ENCODE data around the gene EVPL. TPM values are rescaled to one million over a fixed set of nuclear protein-coding genes. Genes with fewer than 3 reads are reported as not detected.
"Not testable (repeated sequence)": the region's sequence is repeated elsewhere in the genome, so short reads cannot be mapped to it uniquely, and the experiment has no call there.

The EVPL gene
- total RNA-seq, 1 donor from 2014 or later, result not detected

GRCh38 chr17:75998327-75998795 lies 28.7 kb downstream of the EVPL start:
- DNase-seq (ENCODE audit: low read depth, low spot score), result no peak

- no peak for DNase-seq (ENCODE audit: low read depth, low spot score)
Measured at GRCh38 chr17:75996665-75997590, 30.2 kb downstream of the EVPL start.

DNA sequence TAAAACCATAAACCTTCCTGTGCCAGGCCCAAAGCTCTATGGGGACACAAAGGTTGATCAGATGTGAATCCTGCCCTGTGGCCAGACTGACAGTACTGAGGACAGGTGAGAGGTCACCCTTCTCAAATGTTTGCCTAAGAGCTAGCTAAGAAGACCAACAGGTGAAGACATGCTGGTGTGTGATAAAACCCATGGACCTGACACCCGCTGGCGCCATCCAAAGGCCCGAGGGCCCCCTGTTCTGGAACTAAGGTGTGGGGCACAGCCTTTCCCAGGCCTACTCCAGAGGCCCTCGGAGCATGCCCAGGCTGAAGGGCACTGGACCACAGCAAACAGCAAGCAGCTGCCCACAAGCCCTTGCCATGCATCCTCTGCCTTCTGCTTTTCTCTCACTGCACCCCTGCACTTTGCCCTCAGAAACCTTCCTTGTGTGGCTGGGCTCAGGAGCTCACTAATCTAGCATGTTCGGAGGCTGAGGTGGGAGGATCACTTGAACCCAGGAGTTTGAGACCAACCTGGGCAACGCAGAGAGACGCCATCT lies 31.7 kb downstream of the EVPL start:
- DNase-seq (ENCODE audit: low read depth, low spot score), result no peak

- no peak for DNase-seq (ENCODE audit: low read depth, low spot score)
Measured at GRCh38 chr17:75994802-75995370, 32.2 kb downstream of the EVPL start.

DNA sequence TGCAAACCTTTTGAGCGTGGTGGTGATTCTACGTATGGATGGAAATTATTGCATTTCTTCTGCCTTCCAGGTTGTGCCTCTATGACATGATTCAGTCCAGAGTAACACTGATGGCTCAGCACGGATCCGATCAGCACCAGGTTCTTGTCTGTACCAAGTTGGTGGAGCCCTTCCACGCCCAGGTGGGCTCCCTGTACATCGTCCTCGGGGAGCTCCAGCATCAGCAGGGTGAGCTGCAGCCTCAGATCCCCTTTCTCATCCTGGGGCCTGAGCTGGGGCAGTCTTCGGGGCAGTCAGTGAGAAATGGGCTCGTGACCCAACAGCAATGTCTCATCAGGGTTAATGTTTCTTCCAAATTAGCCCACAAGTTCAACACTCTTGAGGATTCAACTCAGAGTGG lies 35.7 kb downstream of the EVPL start:
- DNase-seq (ENCODE audit: low read depth, low spot score), result no peak

DNA sequence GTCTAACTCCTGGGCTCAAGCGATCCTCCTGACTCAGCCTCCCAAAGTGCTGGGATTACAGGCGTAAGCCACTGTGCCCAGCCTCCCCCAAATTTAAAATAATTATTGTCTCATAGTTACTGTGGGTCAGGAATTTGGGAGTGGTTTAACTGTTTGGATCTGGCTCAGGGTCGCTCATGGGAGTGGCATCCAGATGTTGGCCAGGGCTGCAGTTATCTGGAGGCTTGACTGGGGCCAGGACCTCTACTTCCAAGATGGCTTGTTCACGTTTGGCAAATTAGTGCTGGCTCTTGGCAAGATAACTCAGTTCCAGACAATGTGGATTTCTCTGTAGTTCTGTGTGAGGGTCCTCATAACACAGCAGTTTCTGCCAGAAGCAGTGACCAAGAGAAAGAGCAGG lies 40.1 kb downstream of the EVPL start:
- no peak for DNase-seq (ENCODE audit: low read depth, low spot score)

- no peak for DNase-seq (ENCODE audit: low read depth, low spot score)
Measured at GRCh38 chr17:75985986-75986385, 41.1 kb downstream of the EVPL start.

GRCh38 chr17:75983501-75984181 lies 43.5 kb downstream of the EVPL start:
- DNase-seq (ENCODE audit: low read depth, low spot score), result no peak

- no peak for DNase-seq (ENCODE audit: low read depth, low spot score)
Measured at GRCh38 chr17:75981019-75981615, 46.0 kb downstream of the EVPL start.

- DNase-seq (ENCODE audit: low read depth, low spot score), result no peak
Measured at GRCh38 chr17:75980188-75981018, 46.7 kb downstream of the EVPL start.

DNA sequence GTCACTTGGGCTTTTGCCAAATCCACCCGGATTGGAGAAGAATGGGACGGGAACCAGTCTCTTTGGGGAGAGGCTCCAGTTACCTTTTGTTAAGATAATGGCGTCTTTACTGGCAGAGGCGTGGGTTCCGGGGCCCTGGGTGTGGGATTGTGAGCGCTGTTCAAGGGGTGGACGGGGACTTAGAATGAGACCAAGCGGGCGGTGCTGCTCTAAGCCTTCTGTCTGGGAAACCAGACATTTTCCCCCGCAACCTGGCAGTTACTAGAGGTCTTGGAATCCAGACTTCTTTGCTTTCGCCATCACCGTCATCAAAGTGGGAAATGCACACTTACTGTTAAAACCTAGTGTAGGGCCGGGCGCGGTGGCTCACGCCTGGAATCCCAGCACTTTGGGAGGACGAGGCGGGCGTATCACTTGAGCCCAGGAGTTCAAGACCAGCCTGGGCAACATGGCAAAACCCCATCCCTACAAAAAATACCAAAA lies 47.4 kb downstream of the EVPL start:
- no peak for DNase-seq (ENCODE audit: low read depth, low spot score)

- peak; percentile 90 for DNase-seq (ENCODE audit: low read depth, low spot score)
Measured at GRCh38 chr17:75978938-75979704, 48.0 kb downstream of the EVPL start, which contains the start of the genes ACOX1 and TEN1. Gene ACOX1 (minus strand): TSS chr17:75979166. CDS start chr17:75979073, 93 bp downstream. Gene TEN1 (plus strand): TSS chr17:75979240. CDS start chr17:75986193, 6,953 bp downstream.

GRCh38 chr17:75976175-75976848 lies 50.8 kb downstream of the EVPL start:
- no peak for DNase-seq (ENCODE audit: low read depth, low spot score)

DNA sequence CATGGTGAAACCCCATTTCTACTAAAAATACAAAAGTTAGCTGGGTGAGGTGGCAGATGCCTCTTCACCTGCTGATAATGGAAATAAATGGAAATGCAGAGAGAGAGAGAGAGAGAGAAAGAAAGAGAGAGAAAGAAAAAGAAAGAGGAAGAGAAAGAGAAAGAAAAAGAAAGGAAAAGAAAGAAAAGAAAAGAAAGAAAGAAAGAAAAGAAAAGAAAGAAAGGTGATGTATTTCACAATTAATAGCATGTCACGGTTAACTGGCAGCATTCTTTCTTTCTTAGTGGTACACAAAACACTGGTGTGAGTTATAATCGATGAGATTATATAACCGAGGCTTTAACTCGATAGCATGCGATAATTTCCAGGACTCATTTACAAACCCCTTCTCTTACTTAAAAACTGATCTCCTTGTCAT lies 51.3 kb downstream of the EVPL start:
- DNase-seq (ENCODE audit: low read depth, low spot score), result no peak

DNA sequence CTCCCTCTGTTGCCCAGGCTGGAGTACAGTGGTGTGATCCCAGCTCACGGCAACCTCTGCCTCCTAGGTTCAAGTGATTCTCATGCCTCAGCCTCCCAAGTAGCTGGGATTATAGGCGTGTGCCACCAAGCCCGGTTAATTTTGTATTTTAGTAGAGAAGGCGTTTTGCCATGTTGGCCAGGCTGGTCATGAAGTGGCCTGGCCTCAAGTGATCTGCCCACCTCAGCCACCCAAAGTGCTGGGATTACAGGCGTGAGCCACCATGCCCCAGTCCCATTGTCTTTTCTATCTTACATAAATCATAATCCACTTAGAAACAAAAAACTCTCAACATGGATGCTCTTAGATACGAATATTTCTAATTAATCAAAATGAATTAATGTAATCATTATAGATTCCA lies 51.9 kb downstream of the EVPL start:
- not testable (repeated sequence) for DNase-seq (ENCODE audit: low read depth, low spot score)

GRCh38 chr17:75970626-75971025 lies 56.5 kb downstream of the EVPL start:
- DNase-seq (ENCODE audit: low read depth, low spot score), result no peak

DNA sequence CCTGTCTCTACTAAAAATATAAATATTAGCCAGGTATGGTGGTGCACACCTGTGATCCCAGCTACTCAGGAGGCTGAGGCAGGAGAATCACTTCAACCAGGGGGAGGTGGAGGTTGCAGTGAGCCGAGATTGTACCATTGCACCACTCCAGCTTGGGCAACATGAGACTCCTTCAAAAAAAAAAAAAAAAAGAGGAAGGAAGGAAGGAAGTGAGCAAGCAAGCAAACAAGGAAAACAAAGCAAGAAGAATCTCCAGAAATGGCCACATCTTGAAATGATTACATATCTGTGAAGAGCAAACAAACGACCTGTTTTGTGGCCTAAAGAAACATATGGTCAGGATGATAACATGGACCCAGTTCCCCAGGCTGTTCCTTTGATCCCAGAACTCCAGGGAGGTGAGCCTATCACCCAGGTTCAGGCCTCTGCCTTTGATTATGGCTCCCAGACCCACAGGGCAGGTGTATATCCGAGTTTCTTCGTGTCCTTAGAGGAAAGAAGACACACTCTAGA lies 57.0 kb downstream of the EVPL start:
- DNase-seq (ENCODE audit: low read depth, low spot score), result peak; percentile 30

GRCh38 chr17:75969044-75969443 lies 58.1 kb downstream of the EVPL start:
- DNase-seq (ENCODE audit: low read depth, low spot score), result not testable (repeated sequence)

DNA sequence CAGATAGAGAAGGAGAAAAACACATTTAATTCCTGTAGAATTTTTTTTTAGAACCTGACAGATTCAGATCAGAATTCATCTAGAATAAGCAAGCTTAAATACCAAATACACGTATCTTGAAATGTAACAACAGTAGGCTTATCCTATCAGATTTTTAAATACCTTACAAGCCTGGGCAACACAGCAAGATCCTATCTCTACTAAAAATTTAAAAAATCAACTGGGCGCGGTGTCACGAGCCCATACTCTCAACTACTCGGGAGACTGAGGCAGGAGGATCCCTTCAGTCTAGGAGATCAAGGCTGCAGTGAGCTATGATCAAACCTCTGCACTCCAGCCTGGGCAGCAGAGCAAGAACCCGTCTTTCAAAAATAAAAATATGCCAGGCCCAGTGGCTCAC lies 61.6 kb downstream of the EVPL start:
- DNase-seq (ENCODE audit: low read depth, low spot score), result no peak

Data from pulmonary artery endothelial cell (primary cell).